Peyer's patch (tissue), 4 donors: ENCODE measurements around the gene CHST11. TPM values are rescaled to one million over a fixed set of nuclear protein-coding genes. Genes with fewer than 3 reads are reported as not detected.
A peak's percentile ranks its signal among the peaks of the same experiment; 100 is the strongest.

Experiments
- DNase-seq, 3 donors: peaks; one replicate each; pipeline ENCODE4 v3.0.0-alpha.2; 2017 to 2019
- H3K27ac ChIP-seq, 4 donors: fragments of 200-600 bp; sonication (generic); one replicate each; pipeline ENCODE4 v1.5.1; 2016 to 2019
- H3K27me3 ChIP-seq, 2 donors: fragments of 200-600 bp; sonication (generic); one replicate each; pipeline ENCODE4 v1.5.1; 2019
- H3K36me3 ChIP-seq, 3 donors: fragments of 200-600 bp; sonication (generic); one replicate each; pipeline ENCODE4 v1.5.1; 2016 to 2019
- H3K4me1 ChIP-seq, 4 donors: fragments of 200-600 bp; sonication (generic); one replicate each; pipeline ENCODE4 v1.5.1; 2016 to 2019
- H3K4me3 ChIP-seq, 4 donors: fragments of 200-600 bp; sonication (generic); 1 replicate in 3 of 4; 2 replicates in 1 of 4; pipeline ENCODE4 v1.5.1; 2016 to 2019; ENCODE audit warnings: mild to moderate bottlenecking in 1 of 4
- H3K9me3 ChIP-seq, 4 donors: fragments of 200-600 bp; sonication (generic); one replicate each; pipeline ENCODE4 v1.5.1; 2016 to 2019; ENCODE audit warnings: mild to moderate bottlenecking in 1 of 4
- CTCF ChIP-seq, 6 experiments: fragments of 450-650 bp in 4 of 6; fragments of 200-600 bp in 2 of 6; sonication (generic) in 1 of 6; IDR thresholded peaks; one replicate each; pipeline ENCODE4 v1.5.1; 2017 to 2019; ENCODE audit warnings: antibody characterized with exemption in 6 of 6, mild to moderate bottlenecking in 3 of 6, moderate library complexity in 1 of 6
- POLR2A ChIP-seq, 2 donors: fragments of 450-650 bp; IDR thresholded peaks; one replicate each; pipeline ENCODE4 v1.5.1; 2017; ENCODE audit warnings: antibody characterized with exemption in 2 of 2, mild to moderate bottlenecking in 2 of 2, moderate library complexity in 2 of 2
- total RNA-seq, 4 donors: library from RNA; depleted of rRNA; stranded (reverse); fragments of >200 nt; gene quantifications; one replicate each; pipeline ENCODE4 v1.1.0, GENCODE V29; 2016

CHST11 gene
- total RNA-seq, 4 donors from 2014 or later = 9.9 to 119 (median 15.6) TPM

GRCh38 chr12:104470521-104470920 is 13.8 kb downstream of the CHST11 start:
- DNase-seq = no peak
- H3K4me3 ChIP-seq = no peak overlapping the region
- no peak overlapping the region for H3K27ac ChIP-seq
- H3K36me3 ChIP-seq = no peaks in the 10 kb centered on the region
- no peak for TF ChIP-seq POLR2A (IDR thresholded peaks at IDR 0.05)
- no peak for TF ChIP-seq CTCF (IDR thresholded peaks at IDR 0.05)
- peaks cover 0 to 22% (median 11%) of the 10 kb centered on the region in 4 donors for H3K4me1 ChIP-seq
- H3K9me3 ChIP-seq = no peaks in the 10 kb centered on the region
- H3K27me3 ChIP-seq = no peaks in the 10 kb centered on the region

GRCh38 chr12:104471336-104471735 is 14.6 kb downstream of the CHST11 start:
- DNase-seq = no peak
- Histone ChIP-seq H3K27me3 (no peaks in the 10 kb centered on the region), H3K4me3 (no peak overlapping the region), H3K9me3 (no peaks in the 10 kb centered on the region), H3K27ac (no peak overlapping the region), H3K36me3 (no peaks in the 10 kb centered on the region), H3K4me1 (peaks cover 0 to 21% (median 7%) of the 10 kb centered on the region in 4 donors)
- TF ChIP-seq CTCF (IDR thresholded peaks at IDR 0.05) (no peak), POLR2A (IDR thresholded peaks at IDR 0.05) (no peak)

GRCh38 chr12:104472748-104473147 is 16.0 kb downstream of the CHST11 start:
- H3K9me3 ChIP-seq = no peaks in the 10 kb centered on the region
- H3K4me3 ChIP-seq = no peak overlapping the region
- H3K27ac ChIP-seq = peak overlapping the region in 3 of 4 donors; percentile 21 to 71 (median 54)
- TF ChIP-seq CTCF (IDR thresholded peaks at IDR 0.05) = no peak
- TF ChIP-seq POLR2A (IDR thresholded peaks at IDR 0.05) = no peak
- no peak for DNase-seq
- H3K4me1 ChIP-seq = peaks cover 0 to 18% (median 8%) of the 10 kb centered on the region in 4 donors
- no peaks in the 10 kb centered on the region for H3K36me3 ChIP-seq
- H3K27me3 ChIP-seq = no peaks in the 10 kb centered on the region

GRCh38 chr12:104473374-104473983 is 16.7 kb downstream of the CHST11 start:
- peak overlapping the region; percentile 17 to 71 (median 38) for H3K27ac ChIP-seq

GRCh38 chr12:104475271-104475670 is 18.5 kb downstream of the CHST11 start:
- TF ChIP-seq POLR2A (IDR thresholded peaks at IDR 0.05) (no peak), CTCF (IDR thresholded peaks at IDR 0.05) (no peak)
- H3K4me3 ChIP-seq = no peak overlapping the region
- no peak for DNase-seq
- H3K27ac ChIP-seq = no peak overlapping the region
- H3K9me3 ChIP-seq = no peaks in the 10 kb centered on the region
- H3K36me3 ChIP-seq = no peaks in the 10 kb centered on the region
- H3K27me3 ChIP-seq = no peaks in the 10 kb centered on the region
- H3K4me1 ChIP-seq = peaks cover 0 to 31% (median 14%) of the 10 kb centered on the region in 4 donors

More at GRCh38 chr12:104473374-104473983, 16.7 kb downstream of the CHST11 start:
- DNase-seq = peak in 2 of 3 donors; percentile 71 to 75
- Histone ChIP-seq H3K4me3 (no peak overlapping the region), H3K4me1 (peaks cover 0 to 18% (median 8%) of the 10 kb centered on the region in 4 donors), H3K27me3 (no peaks in the 10 kb centered on the region), H3K9me3 (no peaks in the 10 kb centered on the region), H3K36me3 (no peaks in the 10 kb centered on the region)
- TF ChIP-seq CTCF (IDR thresholded peaks at IDR 0.05) (no peak), POLR2A (IDR thresholded peaks at IDR 0.05) (no peak)
